Right atrium auricular region (tissue), 2 donors: ENCODE results near the gene ZBTB9. TPM values are rescaled to one million over a fixed set of nuclear protein-coding genes. Genes with fewer than 3 reads are reported as not detected.

ENCODE experiments used
- DNase-seq: peaks from one replicate; pipeline ENCODE4 v3.0.0-alpha.2; 2019; ENCODE audit warnings: low spot score
- H3K27ac ChIP-seq, 2 donors: fragments of 200-600 bp; sonication (generic); 1 replicate in 1 of 2; 2 replicates in 1 of 2; pipeline ENCODE4 v1.5.1; 2016 to 2019
- H3K27me3 ChIP-seq, 2 donors: fragments of 200-600 bp; sonication (generic); one replicate each; pipeline versions ENCODE4 v1.5.1 to v1.6.0; 2017 to 2019
- H3K36me3 ChIP-seq: fragments of 200-600 bp; sonication (generic); one replicate; pipeline ENCODE4 v1.5.1; 2016
- H3K4me1 ChIP-seq, 2 donors: fragments of 200-600 bp; sonication (generic); one replicate each; pipeline versions ENCODE4 v1.5.1 to v1.6.0; 2017 to 2019
- H3K4me3 ChIP-seq, 2 donors: fragments of 200-600 bp; sonication (generic); 1 replicate in 1 of 2; 2 replicates in 1 of 2; pipeline ENCODE4 v1.5.1; 2017 to 2019; ENCODE audit warnings: mild to moderate bottlenecking in 1 of 2, moderate library complexity in 1 of 2
- H3K9me3 ChIP-seq, 2 donors: fragments of 200-600 bp; sonication (generic); one replicate each; pipeline ENCODE4 v1.5.1; 2019
- total RNA-seq, 2 donors: library from RNA; depleted of rRNA; stranded (reverse); fragments of >200 nt; gene quantifications; one replicate each; pipeline ENCODE4 v1.1.0, GENCODE V29; 2016
- TF ChIP-seq, protein P1 (sequence below), 2 donors: fragments of 200-600 bp; sonication (generic); IDR thresholded peaks; one replicate each; pipeline ENCODE4 v1.5.1; 2019; ENCODE audit warnings: antibody characterized with exemption in 2 of 2

ZBTB9 gene
- total RNA-seq, 2 donors from 2014 or later, result 1.3 to 4.1 TPM

GRCh38 chr6:33446356-33446755, 8.0 kb upstream of the ZBTB9 start:
- H3K27me3 ChIP-seq, result no peaks in the 10 kb centered on the region
- H3K4me3 ChIP-seq, result no peak overlapping the region
- H3K36me3 ChIP-seq, result peaks cover 23% of the 10 kb centered on the region
- H3K9me3 ChIP-seq, result no peaks in the 10 kb centered on the region
- H3K4me1 ChIP-seq, result no peaks in the 10 kb centered on the region
- H3K27ac ChIP-seq, result no peak overlapping the region
- no peak for DNase-seq
- TF ChIP-seq, protein P1, sequence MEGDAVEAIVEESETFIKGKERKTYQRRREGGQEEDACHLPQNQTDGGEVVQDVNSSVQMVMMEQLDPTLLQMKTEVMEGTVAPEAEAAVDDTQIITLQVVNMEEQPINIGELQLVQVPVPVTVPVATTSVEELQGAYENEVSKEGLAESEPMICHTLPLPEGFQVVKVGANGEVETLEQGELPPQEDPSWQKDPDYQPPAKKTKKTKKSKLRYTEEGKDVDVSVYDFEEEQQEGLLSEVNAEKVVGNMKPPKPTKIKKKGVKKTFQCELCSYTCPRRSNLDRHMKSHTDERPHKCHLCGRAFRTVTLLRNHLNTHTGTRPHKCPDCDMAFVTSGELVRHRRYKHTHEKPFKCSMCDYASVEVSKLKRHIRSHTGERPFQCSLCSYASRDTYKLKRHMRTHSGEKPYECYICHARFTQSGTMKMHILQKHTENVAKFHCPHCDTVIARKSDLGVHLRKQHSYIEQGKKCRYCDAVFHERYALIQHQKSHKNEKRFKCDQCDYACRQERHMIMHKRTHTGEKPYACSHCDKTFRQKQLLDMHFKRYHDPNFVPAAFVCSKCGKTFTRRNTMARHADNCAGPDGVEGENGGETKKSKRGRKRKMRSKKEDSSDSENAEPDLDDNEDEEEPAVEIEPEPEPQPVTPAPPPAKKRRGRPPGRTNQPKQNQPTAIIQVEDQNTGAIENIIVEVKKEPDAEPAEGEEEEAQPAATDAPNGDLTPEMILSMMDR (IDR thresholded peaks at IDR 0.05), result no peak

- Histone ChIP-seq H3K27me3 (no peaks in the 10 kb centered on the region), H3K36me3 (peaks cover 6% of the 10 kb centered on the region), H3K4me3 (no peak overlapping the region), H3K4me1 (peaks cover 0 to 26% of the 10 kb centered on the region in 2 donors), H3K9me3 (no peaks in the 10 kb centered on the region), H3K27ac (no peak overlapping the region)
- TF ChIP-seq, protein P1 (IDR thresholded peaks at IDR 0.05), result no peak
- no peak for DNase-seq
Observed at GRCh38 chr6:33450434-33450833, 3.9 kb upstream of the ZBTB9 start.

- Histone ChIP-seq H3K4me1 (peaks cover 0 to 28% of the 10 kb centered on the region in 2 donors), H3K27ac (no peak overlapping the region), H3K4me3 (no peak overlapping the region), H3K9me3 (no peaks in the 10 kb centered on the region), H3K27me3 (no peaks in the 10 kb centered on the region), H3K36me3 (peaks cover 12% of the 10 kb centered on the region)
- DNase-seq, result no peak
- TF ChIP-seq, protein P1 (IDR thresholded peaks at IDR 0.05), result no peak
Observed at GRCh38 chr6:33451606-33452005, 2.8 kb upstream of the ZBTB9 start.

- Histone ChIP-seq H3K4me1 (peaks cover 0 to 28% of the 10 kb centered on the region in 2 donors), H3K4me3 (no peak overlapping the region), H3K36me3 (peaks cover 13% of the 10 kb centered on the region), H3K27me3 (no peaks in the 10 kb centered on the region), H3K9me3 (no peaks in the 10 kb centered on the region), H3K27ac (no peak overlapping the region)
- no peak for DNase-seq
- TF ChIP-seq, protein P1 (IDR thresholded peaks at IDR 0.05), result no peak
Observed at GRCh38 chr6:33452496-33452895, 1.9 kb upstream of the ZBTB9 start.

GRCh38 chr6:33453393-33454008, 875 bp upstream of the ZBTB9 start:
- peak overlapping the region; percentile 83 to 84 for H3K27ac ChIP-seq
- no peaks in the 10 kb centered on the region for H3K9me3 ChIP-seq
- peaks cover 0 to 28% of the 10 kb centered on the region in 2 donors for H3K4me1 ChIP-seq
- H3K27me3 ChIP-seq, result no peaks in the 10 kb centered on the region
- TF ChIP-seq, protein P1 (IDR thresholded peaks at IDR 0.05), result no peak
- H3K4me3 ChIP-seq, result peak overlapping the region; percentile 81 to 89
- H3K36me3 ChIP-seq, result peaks cover 13% of the 10 kb centered on the region
- peak; percentile 50 for DNase-seq

GRCh38 chr6:33455051-33455450, 675 bp downstream of the ZBTB9 start:
- Histone ChIP-seq H3K4me3 (peak overlapping the region; percentile 81 to 89), H3K36me3 (peaks cover 13% of the 10 kb centered on the region), H3K27ac (peak overlapping the region; percentile 83 to 84), H3K27me3 (no peaks in the 10 kb centered on the region), H3K4me1 (peaks cover 0 to 28% of the 10 kb centered on the region in 2 donors), H3K9me3 (no peaks in the 10 kb centered on the region)
- TF ChIP-seq, protein P1 (IDR thresholded peaks at IDR 0.05), result no peak
- DNase-seq, result peak; percentile 58
